Measurements from ENCODE around the gene ZNF177.
"Not testable (repeated sequence)": the region's sequence is repeated elsewhere in the genome, so short reads cannot be mapped to it uniquely, and the experiment has no call there.

ZNF177 gene

GRCh38 chr19:9362905-9363304 lies at the start of gene ZNF177:
ZNF177 (plus strand) TSS chr19:9363013; CDS start chr19:9378312, 15,299 bp downstream.
- DNase-seq (ENCODE audit: insufficient read length, low spot score) (peak; percentile 8), FAIRE-seq (no peak)
- TF ChIP-seq POLR2A (IDR thresholded peaks at IDR 0.05; ENCODE audit: low read depth, low read length) = peak; percentile 24; the same call in 1 of the 2 replicates

- DNase-seq (ENCODE audit: insufficient read length, low spot score) (no peak), FAIRE-seq (no peak)
- TF ChIP-seq POLR2A (IDR thresholded peaks at IDR 0.05; ENCODE audit: low read depth, low read length) = no peak
These were observed 49.1 kb upstream of the ZNF177 start for GRCh38 chr19:9313756-9314155.

GRCh38 chr19:9321338-9321737 lies 41.5 kb upstream of the ZNF177 start:
- FAIRE-seq = no peak
- DNase-seq (ENCODE audit: insufficient read length, low spot score) = no peak
- TF ChIP-seq POLR2A (IDR thresholded peaks at IDR 0.05; ENCODE audit: low read depth, low read length) = no peak

- not testable (repeated sequence) for FAIRE-seq; DNase-seq (ENCODE audit: insufficient read length, low spot score)
These were observed 41.1 kb upstream of the ZNF177 start for GRCh38 chr19:9321756-9322155.

- not testable (repeated sequence) for FAIRE-seq; DNase-seq (ENCODE audit: insufficient read length, low spot score)
These were observed 40.6 kb upstream of the ZNF177 start for GRCh38 chr19:9322201-9322600.

- peak; percentile 92 for FAIRE-seq
- TF ChIP-seq POLR2A (IDR thresholded peaks at IDR 0.05; ENCODE audit: low read depth, low read length) = no peak
- DNase-seq (ENCODE audit: insufficient read length, low spot score) = peak; percentile 38
These were observed 39.3 kb upstream of the ZNF177 start for GRCh38 chr19:9323557-9323918.

GRCh38 chr19:9323919-9324583 lies 38.8 kb upstream of the ZNF177 start, which contains the start of gene ZNF559:
ZNF559 (plus strand) TSS chr19:9324179; CDS start chr19:9338550, 14,371 bp downstream.
- peak; percentile 67 for TF ChIP-seq POLR2A (IDR thresholded peaks at IDR 0.05; ENCODE audit: low read depth, low read length)
- FAIRE-seq = peak; percentile 71
- DNase-seq (ENCODE audit: insufficient read length, low spot score) = peak; percentile 75

GRCh38 chr19:9324584-9324962 lies 38.2 kb upstream of the ZNF177 start:
- no peak for FAIRE-seq
- DNase-seq (ENCODE audit: insufficient read length, low spot score) = no peak
- TF ChIP-seq POLR2A (IDR thresholded peaks at IDR 0.05; ENCODE audit: low read depth, low read length) = no peak

- TF ChIP-seq POLR2A (IDR thresholded peaks at IDR 0.05; ENCODE audit: low read depth, low read length) = no peak
- no peak for FAIRE-seq
These were observed 32.8 kb upstream of the ZNF177 start for GRCh38 chr19:9329999-9330398.

GRCh38 chr19:9342610-9343304 lies 20.1 kb upstream of the ZNF177 start:
- DNase-seq (ENCODE audit: insufficient read length, low spot score) (no peak), FAIRE-seq (no peak)
- no peak for TF ChIP-seq POLR2A (IDR thresholded peaks at IDR 0.05; ENCODE audit: low read depth, low read length)

More at GRCh38 chr19:9329999-9330398, 32.8 kb upstream of the ZNF177 start:
- no peak for DNase-seq (ENCODE audit: insufficient read length, low spot score)

GRCh38 chr19:9345005-9345404 lies 17.8 kb upstream of the ZNF177 start:
- FAIRE-seq = no peak

GRCh38 chr19:9348253-9348652 lies 14.6 kb upstream of the ZNF177 start:
- no peak for TF ChIP-seq POLR2A (IDR thresholded peaks at IDR 0.05; ENCODE audit: low read depth, low read length)
- no peak for FAIRE-seq
- no peak for DNase-seq (ENCODE audit: insufficient read length, low spot score)

More at GRCh38 chr19:9345005-9345404, 17.8 kb upstream of the ZNF177 start:
- no peak for DNase-seq (ENCODE audit: insufficient read length, low spot score)
- TF ChIP-seq POLR2A (IDR thresholded peaks at IDR 0.05; ENCODE audit: low read depth, low read length) = no peak

- TF ChIP-seq POLR2A (IDR thresholded peaks at IDR 0.05; ENCODE audit: low read depth, low read length) = no peak
- no peak for FAIRE-seq
These were observed 14.1 kb upstream of the ZNF177 start for GRCh38 chr19:9348671-9349070.

GRCh38 chr19:9352505-9352904 lies 10.3 kb upstream of the ZNF177 start:
- TF ChIP-seq POLR2A (IDR thresholded peaks at IDR 0.05; ENCODE audit: low read depth, low read length) = no peak
- DNase-seq (ENCODE audit: insufficient read length, low spot score) (no peak), FAIRE-seq (no peak)

More at GRCh38 chr19:9348671-9349070, 14.1 kb upstream of the ZNF177 start:
- DNase-seq (ENCODE audit: insufficient read length, low spot score) = no peak

GRCh38 chr19:9353011-9353410 lies 9.8 kb upstream of the ZNF177 start:
- no peak for FAIRE-seq
- TF ChIP-seq POLR2A (IDR thresholded peaks at IDR 0.05; ENCODE audit: low read depth, low read length) = no peak
- no peak for DNase-seq (ENCODE audit: insufficient read length, low spot score)

Measured in H54 (cell line).